ENCODE results near the gene KRTAP9-6. TPM values are rescaled to one million over a fixed set of nuclear protein-coding genes. Genes with fewer than 3 reads are reported as not detected.

Gene KRTAP9-6
- total RNA-seq, 1 experiment from 2014 or later, result not detected

DNA sequence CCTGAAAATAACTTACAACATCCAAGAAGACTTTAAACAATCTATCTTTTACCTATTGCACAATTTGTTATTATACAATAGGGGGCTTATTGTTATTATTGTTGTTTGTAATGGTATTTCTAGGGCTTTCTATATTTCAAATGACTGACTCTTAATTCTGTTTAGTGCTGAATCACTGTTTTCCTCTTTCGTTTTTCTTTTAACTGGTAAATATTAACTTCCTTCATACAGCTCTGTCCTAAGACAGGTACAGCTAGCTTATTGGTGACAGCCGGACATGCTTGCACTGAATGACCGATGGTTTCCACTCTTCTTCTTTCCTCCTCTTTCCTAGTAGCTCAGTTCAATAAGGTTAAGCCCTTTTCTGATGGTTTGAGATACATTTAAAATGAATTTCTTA is 21.9 kb downstream of the KRTAP9-6 start:
- ChIA-PET POLR2A (ENCODE audit: low non-redundant PET) (interaction anchor here (0.7 kb wide), 1 partner anchor 141 kb away, joined by 6 read pairs; no protein-coding TSS in a partner anchor), CTCF (no interaction called here)
- TF ChIP-seq, protein P1, sequence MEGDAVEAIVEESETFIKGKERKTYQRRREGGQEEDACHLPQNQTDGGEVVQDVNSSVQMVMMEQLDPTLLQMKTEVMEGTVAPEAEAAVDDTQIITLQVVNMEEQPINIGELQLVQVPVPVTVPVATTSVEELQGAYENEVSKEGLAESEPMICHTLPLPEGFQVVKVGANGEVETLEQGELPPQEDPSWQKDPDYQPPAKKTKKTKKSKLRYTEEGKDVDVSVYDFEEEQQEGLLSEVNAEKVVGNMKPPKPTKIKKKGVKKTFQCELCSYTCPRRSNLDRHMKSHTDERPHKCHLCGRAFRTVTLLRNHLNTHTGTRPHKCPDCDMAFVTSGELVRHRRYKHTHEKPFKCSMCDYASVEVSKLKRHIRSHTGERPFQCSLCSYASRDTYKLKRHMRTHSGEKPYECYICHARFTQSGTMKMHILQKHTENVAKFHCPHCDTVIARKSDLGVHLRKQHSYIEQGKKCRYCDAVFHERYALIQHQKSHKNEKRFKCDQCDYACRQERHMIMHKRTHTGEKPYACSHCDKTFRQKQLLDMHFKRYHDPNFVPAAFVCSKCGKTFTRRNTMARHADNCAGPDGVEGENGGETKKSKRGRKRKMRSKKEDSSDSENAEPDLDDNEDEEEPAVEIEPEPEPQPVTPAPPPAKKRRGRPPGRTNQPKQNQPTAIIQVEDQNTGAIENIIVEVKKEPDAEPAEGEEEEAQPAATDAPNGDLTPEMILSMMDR (conservative IDR thresholded peaks at IDR 0.05; ENCODE audit: low read depth, low read length), result no peak
- TF ChIP-seq EZH2 (IDR thresholded peaks at IDR 0.05; ENCODE audit: borderline replicate concordance, low read depth, low read length, poor library complexity, severe bottlenecking), result no peak
- intact Hi-C loops (cut with micrococcal nuclease; ENCODE audit: unreplicated experiment), result no loop called here
- H3K27me3 ChIP-seq (replicated peaks; ENCODE audit: insufficient read depth, low read depth, low read length, poor library complexity), result no peaks in the 10 kb centered on the region
- no peaks in the 10 kb centered on the region for H3K36me3 ChIP-seq (ENCODE audit: insufficient read depth, low read length, poor library complexity, severe bottlenecking)
- no peak for DNase-seq (ENCODE audit: low spot score)
- H3K4me1 ChIP-seq (ENCODE audit: insufficient read depth, low read length, poor library complexity, severe bottlenecking), result peaks cover 20% of the 10 kb centered on the region
- no peaks in the 10 kb centered on the region for H3K9me3 ChIP-seq (ENCODE audit: low read depth, low read length, poor library complexity, severe bottlenecking)
- H3K27ac ChIP-seq (ENCODE audit: low read depth, low read length, poor library complexity, severe bottlenecking), result no peak overlapping the region
- no TSS peak for BruUV-seq (replicated peaks)
- H3K4me3 ChIP-seq (ENCODE audit: low read depth, low read length, poor library complexity, severe bottlenecking), result no peak overlapping the region

DNA sequence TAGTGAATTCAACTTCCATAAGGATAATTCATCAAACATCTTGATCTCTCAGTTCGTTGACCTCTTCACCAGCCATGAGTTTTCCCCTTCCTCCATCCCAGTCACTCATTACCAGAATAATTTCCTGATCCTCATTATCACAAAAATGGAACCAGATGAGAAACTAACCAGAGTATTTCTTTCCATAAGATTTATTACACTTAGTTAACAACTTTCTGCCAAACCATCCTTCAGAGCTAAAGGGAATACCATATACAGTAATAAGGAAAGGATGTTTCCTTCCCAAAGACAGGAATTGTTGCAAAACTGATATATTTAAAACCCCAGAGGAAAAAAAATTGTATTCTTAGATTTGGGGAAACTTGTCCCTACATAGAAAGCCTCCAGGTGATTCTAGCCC is 28.8 kb downstream of the KRTAP9-6 start:
- no peaks in the 10 kb centered on the region for H3K4me1 ChIP-seq (ENCODE audit: insufficient read depth, low read length, poor library complexity, severe bottlenecking)
- H3K36me3 ChIP-seq (ENCODE audit: insufficient read depth, low read length, poor library complexity, severe bottlenecking), result no peaks in the 10 kb centered on the region
- no peaks in the 10 kb centered on the region for H3K9me3 ChIP-seq (ENCODE audit: low read depth, low read length, poor library complexity, severe bottlenecking)
- intact Hi-C loops (cut with micrococcal nuclease; ENCODE audit: unreplicated experiment), result no loop called here
- ChIA-PET CTCF (no interaction called here), POLR2A (ENCODE audit: low non-redundant PET) (no interaction called here)
- no peak overlapping the region for H3K27ac ChIP-seq (ENCODE audit: low read depth, low read length, poor library complexity, severe bottlenecking)
- H3K27me3 ChIP-seq (replicated peaks; ENCODE audit: insufficient read depth, low read depth, low read length, poor library complexity), result no peaks in the 10 kb centered on the region
- TF ChIP-seq, protein P1 (conservative IDR thresholded peaks at IDR 0.05; ENCODE audit: low read depth, low read length), result no peak
- no peak for TF ChIP-seq EZH2 (IDR thresholded peaks at IDR 0.05; ENCODE audit: borderline replicate concordance, low read depth, low read length, poor library complexity, severe bottlenecking)
- no TSS peak for BruUV-seq (replicated peaks)
- no peak overlapping the region for H3K4me3 ChIP-seq (ENCODE audit: low read depth, low read length, poor library complexity, severe bottlenecking)
- DNase-seq (ENCODE audit: low spot score), result no peak

DNA sequence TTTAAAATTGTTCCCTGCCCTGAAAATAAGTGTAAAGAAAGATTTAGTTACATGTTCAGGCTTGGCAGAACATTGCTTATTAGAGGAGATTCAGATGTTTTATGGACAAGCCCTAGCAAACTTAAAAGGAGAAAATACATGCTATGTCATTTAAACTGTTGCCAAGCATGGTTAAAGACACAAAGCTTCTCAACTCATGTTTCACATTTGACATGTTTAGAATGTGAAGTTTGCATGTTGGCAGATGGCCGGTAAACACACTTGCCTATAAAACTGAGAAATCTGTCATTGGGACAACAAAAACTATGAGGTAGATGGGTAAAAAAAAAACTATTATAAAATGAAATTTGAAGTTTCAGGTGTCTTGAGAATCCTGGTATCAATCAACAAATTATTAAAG is 31.7 kb downstream of the KRTAP9-6 start:
- H3K9me3 ChIP-seq (ENCODE audit: low read depth, low read length, poor library complexity, severe bottlenecking), result no peaks in the 10 kb centered on the region
- H3K27ac ChIP-seq (ENCODE audit: low read depth, low read length, poor library complexity, severe bottlenecking), result no peak overlapping the region
- H3K4me1 ChIP-seq (ENCODE audit: insufficient read depth, low read length, poor library complexity, severe bottlenecking), result no peaks in the 10 kb centered on the region
- no peak for DNase-seq (ENCODE audit: low spot score)
- no peak overlapping the region for H3K4me3 ChIP-seq (ENCODE audit: low read depth, low read length, poor library complexity, severe bottlenecking)
- CTCF ChIA-PET, result no interaction called here
- POLR2A ChIA-PET (ENCODE audit: low non-redundant PET), result no interaction called here
- no TSS peak for BruUV-seq (replicated peaks)
- intact Hi-C loops (cut with micrococcal nuclease; ENCODE audit: unreplicated experiment), result no loop called here
- H3K36me3 ChIP-seq (ENCODE audit: insufficient read depth, low read length, poor library complexity, severe bottlenecking), result no peaks in the 10 kb centered on the region
- TF ChIP-seq, protein P1 (conservative IDR thresholded peaks at IDR 0.05; ENCODE audit: low read depth, low read length), result no peak
- TF ChIP-seq EZH2 (IDR thresholded peaks at IDR 0.05; ENCODE audit: borderline replicate concordance, low read depth, low read length, poor library complexity, severe bottlenecking), result no peak
- H3K27me3 ChIP-seq (replicated peaks; ENCODE audit: insufficient read depth, low read depth, low read length, poor library complexity), result no peaks in the 10 kb centered on the region
